Activated naive CD8-positive, alpha-beta T cell treated with anti-CD3 and anti-CD28 coated beads, Interleukin-2, amount 50 U/mL, for 16 hours (primary cell): ENCODE results near the gene GUCY1B1.
"Not testable (repeated sequence)": the region's sequence is repeated elsewhere in the genome, so short reads cannot be mapped to it uniquely, and the experiment has no call there.

Experiments used
- DNase-seq: peaks from one replicate; pipeline ENCODE4 v3.0.0-alpha.2; 2020; ENCODE audit warnings: low read depth, low spot score

The GUCY1B1 gene

DNA sequence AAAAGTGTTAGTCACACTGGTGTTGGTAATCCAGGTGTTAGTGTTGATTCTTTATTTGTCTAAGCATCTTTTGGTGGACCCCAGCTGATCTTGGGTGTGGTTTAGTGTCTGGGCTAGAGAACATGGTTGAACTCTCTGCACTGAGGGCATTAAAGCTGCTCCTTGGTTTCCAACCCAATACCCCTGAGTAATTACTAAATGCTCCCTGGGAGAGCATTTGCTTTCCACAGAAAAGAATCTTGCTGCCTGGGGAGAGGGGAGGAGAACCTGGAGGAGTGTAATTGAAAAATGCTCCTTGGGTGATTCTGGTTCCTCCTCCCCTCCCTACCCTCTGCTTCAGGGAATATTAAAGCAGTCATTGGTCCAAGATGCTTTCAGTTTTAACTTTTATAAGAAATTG, 3.1 kb downstream of the GUCY1B1 start:
- DNase-seq, result no peak

GRCh38 chr4:155762334-155762733, 3.5 kb downstream of the GUCY1B1 start:
- DNase-seq, result no peak

DNA sequence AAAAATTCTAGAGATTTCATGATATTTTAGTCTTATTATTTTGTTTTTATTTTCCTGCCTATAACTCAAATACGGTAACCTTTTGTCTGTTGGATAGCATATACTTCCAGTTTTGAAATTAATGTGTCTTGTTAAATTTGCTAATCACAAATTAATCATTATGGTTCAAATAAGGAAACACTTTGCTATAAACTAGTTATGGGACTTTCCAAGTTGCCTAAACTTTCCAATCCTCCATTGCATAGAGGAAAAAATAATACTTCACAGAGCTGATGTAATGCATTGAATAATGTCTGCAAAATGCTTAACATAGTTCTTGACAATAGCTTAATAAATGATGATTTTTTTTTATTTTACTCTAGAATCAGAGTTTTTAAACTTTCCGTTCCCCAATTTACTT, 4.7 kb downstream of the GUCY1B1 start:
- no peak for DNase-seq

DNA sequence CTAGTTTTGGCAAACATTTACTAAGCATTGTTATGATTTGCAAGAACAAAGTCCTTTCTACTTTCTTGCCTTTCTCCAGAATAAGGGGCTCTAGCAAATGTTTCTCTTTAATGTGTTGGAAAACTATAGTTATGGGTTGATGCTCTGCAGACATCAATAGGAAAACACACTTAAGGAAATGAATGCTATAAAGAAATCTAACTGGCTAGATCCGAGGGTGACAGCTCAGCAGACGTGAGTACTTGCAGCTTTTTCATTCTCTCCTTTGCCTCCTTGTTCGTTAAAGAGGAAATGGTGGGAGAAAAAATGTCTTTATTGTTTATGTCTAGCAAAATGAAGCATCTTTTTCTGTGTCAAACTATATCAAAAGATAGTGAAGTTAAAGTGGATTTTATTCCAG, 6.3 kb downstream of the GUCY1B1 start:
- DNase-seq, result no peak

DNA sequence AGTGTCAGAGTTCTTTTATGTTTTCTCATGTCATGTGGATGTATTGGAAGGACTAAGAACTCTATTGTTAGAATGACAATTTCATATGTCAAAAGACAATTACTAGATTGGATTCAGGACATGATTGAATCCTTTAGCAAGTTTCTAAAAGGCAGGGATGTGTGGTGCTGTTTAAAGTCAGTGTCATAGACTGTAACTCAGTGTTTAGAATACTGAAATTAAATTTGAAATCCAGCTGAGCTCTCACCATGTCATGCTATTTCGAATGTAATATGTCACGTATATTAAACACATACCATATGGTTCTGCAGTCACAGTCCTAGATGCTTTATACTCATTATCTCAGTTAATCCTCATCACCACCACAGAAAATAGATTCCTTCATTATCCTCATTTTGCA, 7.8 kb downstream of the GUCY1B1 start:
- no peak for DNase-seq

GRCh38 chr4:155768370-155768769, 9.5 kb downstream of the GUCY1B1 start:
- no peak for DNase-seq

DNA sequence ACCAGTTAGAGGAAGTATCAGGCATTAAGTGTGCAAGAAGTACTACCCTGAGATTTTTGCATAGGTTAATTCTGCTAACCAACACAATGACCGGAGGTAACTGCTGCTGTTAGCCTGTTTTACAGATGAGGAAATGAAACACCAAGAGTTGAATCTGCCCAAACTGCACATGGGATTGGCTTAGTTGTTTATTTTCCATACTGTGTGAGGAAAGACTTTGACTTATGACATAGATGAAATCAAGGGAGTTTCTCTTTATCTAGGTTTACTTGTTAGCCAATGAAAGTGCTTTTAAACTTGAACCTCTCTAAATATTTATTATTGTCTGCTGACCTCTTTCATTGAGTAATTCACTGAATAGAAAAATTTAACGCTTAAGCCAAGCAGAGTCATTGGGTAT, 10.3 kb downstream of the GUCY1B1 start:
- no peak for DNase-seq

- DNase-seq, result no peak
Measured at GRCh38 chr4:155772459-155773195, 13.8 kb downstream of the GUCY1B1 start.

GRCh38 chr4:155773196-155773800, 14.5 kb downstream of the GUCY1B1 start:
- DNase-seq, result no peak

- no peak for DNase-seq
Measured at GRCh38 chr4:155774033-155774432, 15.2 kb downstream of the GUCY1B1 start.

DNA sequence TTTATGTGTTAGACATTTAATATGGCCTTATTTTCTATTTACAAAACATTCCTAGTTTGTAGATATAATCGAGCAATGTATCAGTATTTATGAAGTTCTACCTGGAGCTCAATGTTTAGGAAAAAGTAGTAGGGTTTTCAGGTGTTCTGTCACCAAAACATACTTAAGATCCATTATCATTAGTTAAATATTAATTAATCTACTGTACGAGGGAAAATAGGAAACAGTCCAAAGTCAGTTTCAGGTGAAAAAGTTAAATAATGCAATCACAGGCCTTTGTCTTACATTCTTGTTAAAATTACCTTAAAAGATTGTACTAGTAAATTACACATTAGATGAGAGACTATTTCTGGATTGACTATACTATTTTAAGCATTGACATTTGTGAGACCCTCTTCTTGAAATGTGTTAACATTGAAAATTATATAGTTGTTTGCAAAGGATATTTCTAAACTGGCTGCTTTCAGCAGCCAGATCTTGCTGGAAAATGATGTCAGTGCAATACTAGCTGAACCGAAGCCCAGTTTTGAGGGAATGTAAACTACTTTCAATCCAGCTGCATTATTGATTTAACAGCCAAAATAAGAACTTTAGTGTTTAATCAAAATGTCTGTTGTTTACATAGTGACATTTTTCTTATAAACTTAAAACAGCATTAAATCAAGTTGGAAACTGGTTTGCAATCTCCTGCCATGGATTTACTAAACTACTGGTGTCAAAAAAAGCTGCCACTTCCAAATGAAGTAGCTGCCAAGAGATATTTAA, 19.3 kb downstream of the GUCY1B1 start:
- DNase-seq, result no peak

DNA sequence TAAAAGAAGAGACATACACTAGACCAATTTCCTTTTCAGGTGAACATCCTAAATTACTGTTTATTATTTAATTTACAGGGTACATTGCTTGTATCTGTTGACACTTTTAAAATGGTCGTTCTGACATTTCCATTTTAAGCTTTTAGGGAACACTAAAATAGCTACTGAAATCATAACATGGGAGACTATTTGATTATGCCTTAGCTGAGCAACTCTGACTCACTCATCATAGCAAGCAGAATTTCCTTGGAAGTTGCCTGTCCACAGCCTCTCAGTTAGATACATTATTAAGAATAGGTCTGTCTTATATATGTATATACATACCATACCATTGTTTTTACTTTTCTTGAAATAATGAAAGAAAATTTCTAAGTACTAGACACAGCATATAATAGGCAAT, 22.0 kb downstream of the GUCY1B1 start:
- no peak for DNase-seq

DNA sequence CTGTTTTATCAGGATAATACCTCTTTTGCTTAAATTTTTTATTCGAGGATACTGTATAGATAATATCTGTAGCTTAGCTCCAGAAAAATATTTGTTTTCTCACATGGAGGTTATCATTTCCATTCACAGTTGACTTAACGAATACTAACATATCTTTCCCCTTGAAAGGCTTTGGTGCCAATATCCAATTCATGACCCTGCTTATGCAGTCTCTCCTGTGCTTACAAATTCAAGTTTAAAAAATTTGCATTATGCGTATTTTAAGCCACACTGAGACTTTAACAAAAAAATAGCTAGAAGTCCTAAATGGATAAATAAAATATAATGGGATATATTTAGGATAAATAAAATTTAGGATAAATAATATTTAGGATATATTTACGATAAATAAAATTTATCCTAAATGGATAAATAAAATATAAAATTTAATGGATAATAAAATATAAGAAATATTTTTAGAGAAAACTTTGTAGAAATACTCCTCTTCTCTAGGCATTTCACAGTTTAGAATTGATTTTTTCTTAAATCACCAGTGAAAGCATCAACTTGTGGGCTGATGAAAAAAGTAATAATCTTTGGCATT, 22.5 kb downstream of the GUCY1B1 start:
- no peak for DNase-seq

DNA sequence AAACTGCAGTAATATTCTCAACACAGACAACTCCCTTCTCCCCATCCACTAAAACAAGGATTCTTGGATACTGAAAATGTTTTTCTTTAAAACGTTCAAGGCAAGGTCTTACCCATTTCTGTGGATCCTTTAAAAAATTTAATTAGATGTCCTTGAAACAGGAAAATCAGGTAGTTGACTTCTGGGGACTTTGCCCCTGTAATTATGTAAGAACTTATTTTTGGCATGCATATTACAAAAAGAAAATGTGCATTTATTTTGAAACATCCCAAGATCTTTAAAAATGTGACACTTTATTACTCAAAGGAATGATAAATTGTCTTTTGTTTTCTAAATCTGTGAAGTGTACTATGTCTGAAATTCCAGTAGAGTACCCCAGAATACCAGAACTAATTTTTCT, 25.8 kb downstream of the GUCY1B1 start:
- no peak for DNase-seq

- no peak for DNase-seq
Measured at GRCh38 chr4:155785828-155786227, 27.0 kb downstream of the GUCY1B1 start.

- DNase-seq, result no peak
Measured at GRCh38 chr4:155787113-155787710, 28.4 kb downstream of the GUCY1B1 start.

DNA sequence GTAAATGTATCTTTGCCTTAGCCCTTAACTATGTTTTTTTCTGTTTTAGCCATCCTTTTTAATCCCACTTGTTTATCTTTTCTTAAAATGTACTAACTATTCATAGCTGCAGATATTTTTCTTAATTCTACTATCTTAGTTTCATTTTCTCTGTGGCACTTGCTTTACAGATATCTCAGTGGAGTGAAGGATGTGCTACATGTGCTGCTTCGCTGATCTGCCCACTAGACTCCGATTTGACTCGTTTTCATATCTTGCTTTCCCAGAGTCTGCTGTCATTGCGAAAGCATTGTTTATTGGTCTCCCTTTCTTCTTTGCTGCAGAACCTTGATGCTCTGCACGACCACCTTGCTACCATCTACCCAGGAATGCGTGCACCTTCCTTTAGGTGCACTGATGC, 30.6 kb downstream of the GUCY1B1 start:
- DNase-seq, result no peak

GRCh38 chr4:155789982-155790381, 31.2 kb downstream of the GUCY1B1 start:
- no peak for DNase-seq

DNA sequence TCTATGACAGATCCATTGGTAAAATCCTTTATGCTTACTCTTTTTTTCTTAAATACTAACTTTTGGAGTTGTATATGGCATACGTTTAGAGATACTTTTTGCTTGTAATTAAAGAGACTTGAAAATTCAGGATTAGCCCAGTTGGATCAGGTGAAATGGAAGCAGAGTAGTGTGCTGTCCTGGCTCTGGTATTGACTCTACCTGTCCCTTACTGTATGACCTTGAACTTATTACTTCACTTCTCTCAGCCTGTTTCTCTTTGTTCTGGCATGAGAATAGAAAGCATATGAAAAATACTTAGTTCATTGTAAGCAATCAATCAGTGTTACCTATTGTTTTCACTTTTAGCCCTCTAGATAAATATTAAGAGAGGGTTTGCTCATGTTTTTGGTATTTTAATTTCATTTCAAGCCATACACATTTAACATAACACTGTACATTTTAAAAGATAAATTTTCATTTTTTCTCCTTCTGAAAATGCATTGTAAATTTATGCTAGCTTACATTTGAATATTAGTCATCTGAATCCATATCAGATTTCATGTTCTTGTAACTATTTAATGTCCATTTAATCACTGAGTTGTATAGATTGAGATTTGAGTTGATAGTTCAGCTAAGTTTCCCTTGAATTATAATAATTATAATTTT, 35.9 kb downstream of the GUCY1B1 start:
- no peak for DNase-seq

- DNase-seq, result no peak
Measured at GRCh38 chr4:155795991-155796390, 37.2 kb downstream of the GUCY1B1 start.

DNA sequence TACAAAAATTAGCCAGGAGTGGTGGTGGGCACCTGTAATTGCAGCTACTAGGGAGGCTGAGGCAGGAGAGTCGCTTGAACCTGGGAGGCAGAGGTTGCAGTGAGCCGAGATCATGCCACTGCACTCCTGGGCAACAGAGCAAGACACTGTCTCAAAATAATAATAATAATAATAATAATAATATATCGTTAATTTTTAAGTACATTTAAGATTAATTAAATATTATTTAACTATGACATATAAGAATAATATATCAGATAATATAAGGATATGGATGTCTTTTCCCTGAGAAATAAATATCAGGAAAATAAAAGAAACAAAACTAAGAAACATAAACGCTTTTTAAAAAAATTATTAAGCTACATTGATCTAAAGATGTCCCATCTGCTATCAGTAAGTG, 38.8 kb downstream of the GUCY1B1 start:
- DNase-seq, result not testable (repeated sequence)
